ENCODE measurements around the gene ZFP82. TPM values are rescaled to one million over a fixed set of nuclear protein-coding genes. Genes with fewer than 3 reads are reported as not detected.

ZFP82 gene
- total RNA-seq, 1 donor from 2014 or later, result 8.9 TPM

- Mint-ChIP-seq H3K27me3 (ENCODE audit: low read depth) (no peaks in the 10 kb centered on the region), H3K9me3 (ENCODE audit: low read depth) (peaks cover 28% of the 10 kb centered on the region), H3K36me3 (ENCODE audit: low read depth) (peaks cover 47% of the 10 kb centered on the region), H3K27ac (ENCODE audit: unreplicated experiment) (no peak overlapping the region), H3K4me3 (ENCODE audit: unreplicated experiment) (no peak overlapping the region), H3K4me1 (ENCODE audit: low read depth) (no peaks in the 10 kb centered on the region)
- no peak for DNase-seq (ENCODE audit: low spot score)
- no peak for TF ChIP-seq CTCF (IDR thresholded peaks at IDR 0.05)
These were observed 8.6 kb downstream of the ZFP82 start for GRCh38 chr19:36409841-36410240.

- no peak overlapping the region for H3K4me3 Mint-ChIP-seq (ENCODE audit: unreplicated experiment)
These were observed 10.3 kb downstream of the ZFP82 start for GRCh38 chr19:36408101-36408500.

GRCh38 chr19:36404498-36404897 is 13.9 kb downstream of the ZFP82 start:
- H3K27ac Mint-ChIP-seq (ENCODE audit: unreplicated experiment), result no peak overlapping the region
- TF ChIP-seq CTCF (IDR thresholded peaks at IDR 0.05), result no peak
- H3K4me3 Mint-ChIP-seq (ENCODE audit: unreplicated experiment), result no peak overlapping the region
- peaks cover 40% of the 10 kb centered on the region for H3K9me3 Mint-ChIP-seq (ENCODE audit: low read depth)
- no peak for DNase-seq (ENCODE audit: low spot score)
- H3K4me1 Mint-ChIP-seq (ENCODE audit: low read depth), result no peaks in the 10 kb centered on the region
- H3K36me3 Mint-ChIP-seq (ENCODE audit: low read depth), result peaks cover 64% of the 10 kb centered on the region
- H3K27me3 Mint-ChIP-seq (ENCODE audit: low read depth), result no peaks in the 10 kb centered on the region

More at GRCh38 chr19:36408101-36408500, 10.3 kb downstream of the ZFP82 start:
- DNase-seq (ENCODE audit: low spot score), result no peak
- Mint-ChIP-seq H3K9me3 (ENCODE audit: low read depth) (peaks cover 31% of the 10 kb centered on the region), H3K27me3 (ENCODE audit: low read depth) (no peaks in the 10 kb centered on the region), H3K4me1 (ENCODE audit: low read depth) (no peaks in the 10 kb centered on the region), H3K27ac (ENCODE audit: unreplicated experiment) (no peak overlapping the region), H3K36me3 (ENCODE audit: low read depth) (peaks cover 54% of the 10 kb centered on the region)
- no peak for TF ChIP-seq CTCF (IDR thresholded peaks at IDR 0.05)

GRCh38 chr19:36401475-36401874 is 17.0 kb downstream of the ZFP82 start:
- no peaks in the 10 kb centered on the region for H3K4me1 Mint-ChIP-seq (ENCODE audit: low read depth)
- H3K9me3 Mint-ChIP-seq (ENCODE audit: low read depth), result peaks cover 38% of the 10 kb centered on the region
- no peak overlapping the region for H3K27ac Mint-ChIP-seq (ENCODE audit: unreplicated experiment)
- DNase-seq (ENCODE audit: low spot score), result no peak
- H3K4me3 Mint-ChIP-seq (ENCODE audit: unreplicated experiment), result no peak overlapping the region
- no peaks in the 10 kb centered on the region for H3K27me3 Mint-ChIP-seq (ENCODE audit: low read depth)
- H3K36me3 Mint-ChIP-seq (ENCODE audit: low read depth), result peaks cover 68% of the 10 kb centered on the region
- TF ChIP-seq CTCF (IDR thresholded peaks at IDR 0.05), result no peak

GRCh38 chr19:36398571-36398970 is 19.9 kb downstream of the ZFP82 start:
- no peak for DNase-seq (ENCODE audit: low spot score)
- no peak overlapping the region for H3K27ac Mint-ChIP-seq (ENCODE audit: unreplicated experiment)
- H3K4me3 Mint-ChIP-seq (ENCODE audit: unreplicated experiment), result no peak overlapping the region
- no peaks in the 10 kb centered on the region for H3K27me3 Mint-ChIP-seq (ENCODE audit: low read depth)
- H3K4me1 Mint-ChIP-seq (ENCODE audit: low read depth), result no peaks in the 10 kb centered on the region
- TF ChIP-seq CTCF (IDR thresholded peaks at IDR 0.05), result no peak
- peaks cover 49% of the 10 kb centered on the region for H3K9me3 Mint-ChIP-seq (ENCODE audit: low read depth)
- H3K36me3 Mint-ChIP-seq (ENCODE audit: low read depth), result peaks cover 66% of the 10 kb centered on the region
